Chondrocyte (in vitro differentiated cells): Measurements from ENCODE around the gene NPAS3. TPM values are rescaled to one million over a fixed set of nuclear protein-coding genes. Genes with fewer than 3 reads are reported as not detected.

Experiments
- DNase-seq: peaks from one replicate; pipeline ENCODE4 v3.0.0; 2021; ENCODE audit warnings: mixed read lengths, low spot score
- H3K27ac Mint-ChIP-seq: one replicate; pipeline ENCODE4 v1.8.0; 2021; ENCODE audit warnings: mild to moderate bottlenecking, moderate library complexity, mixed read lengths; ENCODE audit not compliant: unreplicated experiment
- H3K27me3 Mint-ChIP-seq: 2 replicates; pipeline ENCODE4 v1.8.0; 2021; ENCODE audit warnings: low read depth, mixed read lengths
- H3K36me3 Mint-ChIP-seq: 2 replicates; pipeline ENCODE4 v1.8.0; 2021; ENCODE audit warnings: low read depth, mixed read lengths
- H3K4me1 Mint-ChIP-seq: 2 replicates; pipeline ENCODE4 v1.8.0; 2021; ENCODE audit warnings: low read depth, mild to moderate bottlenecking, mixed read lengths
- H3K4me3 Mint-ChIP-seq: one replicate; pipeline ENCODE4 v1.8.0; 2021; ENCODE audit warnings: mild to moderate bottlenecking, moderate library complexity, mixed read lengths; ENCODE audit not compliant: unreplicated experiment
- H3K9me3 Mint-ChIP-seq: 2 replicates; pipeline ENCODE4 v1.8.0; 2021; ENCODE audit warnings: low read depth, mixed read lengths
- CTCF ChIP-seq: fragments of 200-600 bp; sonication (generic); IDR thresholded peaks from 2 replicates; pipeline ENCODE4 v1.5.0; 2021; ENCODE audit warnings: antibody characterized with exemption, mild to moderate bottlenecking, moderate library complexity
- total RNA-seq: library from RNA; stranded (reverse); gene quantifications from 3 replicates; pipeline ENCODE4 v1.2.1, GENCODE V29; 2021

Gene NPAS3
- total RNA-seq, 1 donor from 2014 or later = 2.6 TPM

DNA sequence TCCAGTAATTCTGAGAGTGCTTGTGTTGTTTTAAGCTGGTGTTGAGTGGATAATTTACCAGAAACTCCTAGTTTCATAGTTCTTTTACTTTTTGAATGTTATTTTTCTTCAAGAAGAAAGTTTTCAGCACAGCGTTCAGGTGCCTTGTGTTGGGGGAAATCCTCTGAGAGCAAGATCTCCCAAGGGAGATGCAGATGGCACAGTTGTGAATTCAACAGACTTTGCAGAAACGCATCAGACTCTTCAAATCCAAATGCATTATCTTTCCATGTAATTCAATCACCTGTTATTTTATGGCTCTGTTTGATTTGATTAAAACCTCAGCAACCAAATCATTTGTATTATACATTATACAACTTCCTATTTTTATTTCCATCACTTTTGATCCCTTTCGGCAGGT is 572.3 kb downstream of the NPAS3 start:
- no peaks in the 10 kb centered on the region for H3K9me3 Mint-ChIP-seq
- peaks cover 53% of the 10 kb centered on the region for H3K4me1 Mint-ChIP-seq
- no peak overlapping the region for H3K27ac Mint-ChIP-seq
- H3K27me3 Mint-ChIP-seq = no peaks in the 10 kb centered on the region
- no peak for TF ChIP-seq CTCF
- no peak overlapping the region for H3K4me3 Mint-ChIP-seq
- no peak for DNase-seq
- no peaks in the 10 kb centered on the region for H3K36me3 Mint-ChIP-seq

DNA sequence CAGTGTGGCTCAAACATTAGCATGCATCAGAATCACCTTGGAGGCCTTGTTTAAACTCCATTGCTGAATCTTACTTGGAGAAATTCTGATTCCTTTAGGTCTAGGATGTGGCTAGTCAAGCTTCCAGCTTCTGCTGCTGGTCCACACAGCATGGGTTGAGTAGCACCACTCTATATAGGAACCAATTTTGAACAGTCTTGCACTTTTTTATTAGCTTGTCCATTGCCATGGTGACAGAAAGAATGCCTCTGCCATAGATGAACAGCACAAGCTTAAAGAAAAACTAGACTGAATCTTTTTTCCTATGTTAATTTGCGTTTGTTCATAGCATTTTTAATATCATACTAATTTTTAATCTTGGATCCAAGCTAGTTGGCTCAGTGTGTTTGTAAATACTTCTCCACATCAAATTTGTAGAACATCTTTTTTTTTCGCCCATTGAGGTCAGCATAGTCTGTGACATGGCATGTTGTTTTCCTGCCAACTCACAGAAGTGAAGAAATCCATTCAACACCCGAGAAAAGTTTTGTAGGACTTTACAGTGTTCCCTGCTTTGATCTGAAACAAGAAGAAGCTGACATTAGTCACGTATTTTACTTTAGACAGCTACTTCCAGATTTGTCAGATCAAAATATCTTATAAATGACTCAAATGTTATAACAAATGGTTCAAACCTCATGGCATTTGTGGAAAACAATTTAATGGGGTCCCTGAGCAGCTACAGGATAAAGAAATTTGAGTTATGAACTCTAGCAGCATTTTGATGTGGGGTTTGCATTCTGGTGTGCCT is 573.4 kb downstream of the NPAS3 start:
- no peaks in the 10 kb centered on the region for H3K36me3 Mint-ChIP-seq
- peaks cover 52% of the 10 kb centered on the region for H3K4me1 Mint-ChIP-seq
- peak overlapping the region; percentile 81 for H3K27ac Mint-ChIP-seq
- H3K9me3 Mint-ChIP-seq = no peaks in the 10 kb centered on the region
- H3K4me3 Mint-ChIP-seq = no peak overlapping the region
- no peak for DNase-seq
- peak; percentile 28 for TF ChIP-seq CTCF
- H3K27me3 Mint-ChIP-seq = no peaks in the 10 kb centered on the region

- Mint-ChIP-seq H3K27me3 (no peaks in the 10 kb centered on the region), H3K27ac (no peak overlapping the region), H3K9me3 (no peaks in the 10 kb centered on the region), H3K4me3 (no peak overlapping the region), H3K36me3 (no peaks in the 10 kb centered on the region), H3K4me1 (peaks cover 26% of the 10 kb centered on the region)
- no peak for TF ChIP-seq CTCF
- no peak for DNase-seq
Measured at GRCh38 chr14:33515441-33515840, 576.8 kb downstream of the NPAS3 start.

DNA sequence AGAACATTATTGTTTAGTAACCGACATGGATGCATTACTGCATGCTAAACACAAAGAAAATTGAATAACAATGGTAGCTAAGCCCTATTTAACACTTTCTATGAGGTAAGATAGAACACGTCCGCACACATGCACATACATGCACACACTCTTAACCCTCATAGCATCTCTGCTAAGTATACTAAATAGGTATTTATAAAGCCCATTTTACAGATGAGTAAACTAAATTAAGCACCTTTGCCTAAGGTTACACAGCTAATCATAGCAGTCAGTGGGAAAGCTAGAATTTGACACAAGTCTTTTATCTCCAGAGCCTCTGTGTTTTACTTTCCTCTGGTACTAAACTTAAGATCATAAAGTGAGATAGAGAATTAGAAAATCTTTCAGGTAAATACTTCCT is 577.2 kb downstream of the NPAS3 start:
- H3K4me3 Mint-ChIP-seq = no peak overlapping the region
- peaks cover 22% of the 10 kb centered on the region for H3K4me1 Mint-ChIP-seq
- no peaks in the 10 kb centered on the region for H3K36me3 Mint-ChIP-seq
- DNase-seq = no peak
- H3K9me3 Mint-ChIP-seq = no peaks in the 10 kb centered on the region
- no peaks in the 10 kb centered on the region for H3K27me3 Mint-ChIP-seq
- no peak overlapping the region for H3K27ac Mint-ChIP-seq
- TF ChIP-seq CTCF = no peak

GRCh38 chr14:33516898-33517436 is 578.3 kb downstream of the NPAS3 start:
- no peaks in the 10 kb centered on the region for H3K27me3 Mint-ChIP-seq
- H3K4me1 Mint-ChIP-seq = peaks cover 11% of the 10 kb centered on the region
- no peak for DNase-seq
- H3K36me3 Mint-ChIP-seq = no peaks in the 10 kb centered on the region
- no peak overlapping the region for H3K4me3 Mint-ChIP-seq
- no peak for TF ChIP-seq CTCF
- H3K27ac Mint-ChIP-seq = no peak overlapping the region
- H3K9me3 Mint-ChIP-seq = no peaks in the 10 kb centered on the region
